Mesothelial cell of epicardium (in vitro differentiated cells): ENCODE results near the gene ADAMTS12. TPM values are rescaled to one million over a fixed set of nuclear protein-coding genes. Genes with fewer than 3 reads are reported as not detected.

ENCODE experiments used
- DNase-seq, 2 experiments: peaks; one replicate each; pipeline ENCODE4 v3.0.0; 2021; ENCODE audit warnings: low spot score in 2 of 2; ENCODE audit not compliant: unreplicated experiment in 2 of 2
- H3K27ac Mint-ChIP-seq: 2 replicates; pipeline ENCODE4 v1.8.0; 2021; ENCODE audit warnings: mixed read lengths
- H3K27me3 Mint-ChIP-seq: 2 replicates; pipeline ENCODE4 v1.8.0; 2021; ENCODE audit warnings: low read depth, mixed read lengths
- H3K36me3 Mint-ChIP-seq: 2 replicates; pipeline ENCODE4 v1.8.0; 2021; ENCODE audit warnings: mixed read lengths
- H3K4me1 Mint-ChIP-seq: 2 replicates; pipeline ENCODE4 v1.8.0; 2021; ENCODE audit warnings: mixed read lengths
- H3K4me3 Mint-ChIP-seq: 2 replicates; pipeline ENCODE4 v1.8.0; 2021; ENCODE audit warnings: mild to moderate bottlenecking, moderate library complexity, mixed read lengths
- H3K9me3 Mint-ChIP-seq: 2 replicates; pipeline ENCODE4 v1.8.0; 2021; ENCODE audit warnings: mixed read lengths
- total RNA-seq: library from RNA; stranded (reverse); gene quantifications from 3 replicates; pipeline ENCODE4 v1.2.1, GENCODE V29; 2021
- TF ChIP-seq, protein P1 (sequence below): fragments of 200-600 bp; sonication (generic); IDR thresholded peaks from one replicate; pipeline ENCODE4 v1.5.0; 2021; ENCODE audit warnings: antibody characterized with exemption; ENCODE audit not compliant: unreplicated experiment

ADAMTS12 gene
- total RNA-seq, 1 donor from 2014 or later = 14.0 TPM

DNA sequence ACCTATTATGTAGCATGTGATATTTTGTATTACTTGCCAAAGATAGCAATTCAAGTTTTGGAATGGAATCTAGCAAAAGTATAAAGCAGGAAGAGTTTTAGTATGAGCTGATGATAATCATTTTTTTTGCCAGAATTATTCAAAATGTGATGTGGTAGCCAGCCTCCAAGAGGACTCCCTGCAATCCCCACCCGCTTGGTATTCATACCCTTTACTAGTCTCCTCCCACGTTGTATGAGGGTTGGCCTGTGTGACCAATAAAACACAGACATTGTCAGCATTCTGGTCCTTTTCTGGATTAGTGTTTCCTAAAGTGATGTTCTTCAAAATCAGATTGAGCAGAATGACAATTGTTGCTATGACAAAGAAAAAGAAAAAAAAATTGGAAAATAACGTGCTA is 387.2 kb downstream of the ADAMTS12 start:
- TF ChIP-seq, protein P1, sequence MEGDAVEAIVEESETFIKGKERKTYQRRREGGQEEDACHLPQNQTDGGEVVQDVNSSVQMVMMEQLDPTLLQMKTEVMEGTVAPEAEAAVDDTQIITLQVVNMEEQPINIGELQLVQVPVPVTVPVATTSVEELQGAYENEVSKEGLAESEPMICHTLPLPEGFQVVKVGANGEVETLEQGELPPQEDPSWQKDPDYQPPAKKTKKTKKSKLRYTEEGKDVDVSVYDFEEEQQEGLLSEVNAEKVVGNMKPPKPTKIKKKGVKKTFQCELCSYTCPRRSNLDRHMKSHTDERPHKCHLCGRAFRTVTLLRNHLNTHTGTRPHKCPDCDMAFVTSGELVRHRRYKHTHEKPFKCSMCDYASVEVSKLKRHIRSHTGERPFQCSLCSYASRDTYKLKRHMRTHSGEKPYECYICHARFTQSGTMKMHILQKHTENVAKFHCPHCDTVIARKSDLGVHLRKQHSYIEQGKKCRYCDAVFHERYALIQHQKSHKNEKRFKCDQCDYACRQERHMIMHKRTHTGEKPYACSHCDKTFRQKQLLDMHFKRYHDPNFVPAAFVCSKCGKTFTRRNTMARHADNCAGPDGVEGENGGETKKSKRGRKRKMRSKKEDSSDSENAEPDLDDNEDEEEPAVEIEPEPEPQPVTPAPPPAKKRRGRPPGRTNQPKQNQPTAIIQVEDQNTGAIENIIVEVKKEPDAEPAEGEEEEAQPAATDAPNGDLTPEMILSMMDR = no peak
- no peak overlapping the region for H3K4me3 Mint-ChIP-seq
- H3K36me3 Mint-ChIP-seq = no peaks in the 10 kb centered on the region
- H3K4me1 Mint-ChIP-seq = no peaks in the 10 kb centered on the region
- no peaks in the 10 kb centered on the region for H3K27me3 Mint-ChIP-seq
- DNase-seq = no peak
- H3K9me3 Mint-ChIP-seq = peaks cover 4% of the 10 kb centered on the region
- H3K27ac Mint-ChIP-seq = no peak overlapping the region

DNA sequence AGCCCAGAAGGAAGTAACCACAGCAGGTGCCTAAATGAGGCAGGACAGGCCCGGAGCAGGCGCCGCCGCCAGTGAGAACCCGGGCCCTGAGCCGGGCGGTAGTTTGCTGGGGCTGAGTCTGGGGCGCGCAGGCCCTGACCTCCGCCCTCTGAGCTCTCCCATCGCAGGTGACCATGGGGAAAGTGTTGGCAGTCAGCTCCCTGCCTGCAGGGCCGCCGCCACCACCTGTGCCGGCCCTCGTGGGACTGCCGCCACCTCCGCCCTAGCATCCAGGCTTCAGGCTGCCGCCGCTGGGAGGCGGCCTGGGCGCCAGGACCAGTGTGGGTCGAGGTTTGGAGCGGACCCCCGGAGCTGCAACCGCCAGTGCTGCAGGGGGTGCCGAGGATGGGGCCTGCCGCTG is 389.9 kb downstream of the ADAMTS12 start:
- Mint-ChIP-seq H3K36me3 (no peaks in the 10 kb centered on the region), H3K27ac (no peak overlapping the region), H3K4me1 (no peaks in the 10 kb centered on the region), H3K4me3 (no peak overlapping the region), H3K27me3 (no peaks in the 10 kb centered on the region), H3K9me3 (peaks cover 4% of the 10 kb centered on the region)
- TF ChIP-seq, protein P1 = no peak
- no peak for DNase-seq

DNA sequence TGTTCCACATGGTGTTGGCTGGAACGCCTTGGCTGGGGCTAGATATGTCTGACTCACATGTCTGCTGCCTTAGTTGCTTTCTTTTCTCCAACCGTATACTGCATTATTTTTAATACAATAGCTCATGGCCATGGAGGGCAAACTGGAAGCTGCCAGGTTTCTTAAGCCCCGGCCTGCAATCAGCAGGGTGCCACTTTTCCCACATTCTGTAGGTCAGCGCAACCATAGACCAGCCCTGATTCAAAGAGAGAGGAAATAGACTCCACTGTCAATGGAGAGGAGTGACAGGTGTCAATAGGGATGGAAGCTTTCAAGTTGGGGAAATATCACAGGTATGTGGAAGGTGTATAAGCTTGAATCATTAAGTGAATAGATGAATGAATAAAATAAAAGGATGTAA is 390.5 kb downstream of the ADAMTS12 start:
- TF ChIP-seq, protein P1 = no peak
- H3K27ac Mint-ChIP-seq = no peak overlapping the region
- DNase-seq = no peak
- H3K4me1 Mint-ChIP-seq = no peaks in the 10 kb centered on the region
- no peaks in the 10 kb centered on the region for H3K9me3 Mint-ChIP-seq
- no peak overlapping the region for H3K4me3 Mint-ChIP-seq
- no peaks in the 10 kb centered on the region for H3K27me3 Mint-ChIP-seq
- H3K36me3 Mint-ChIP-seq = no peaks in the 10 kb centered on the region

DNA sequence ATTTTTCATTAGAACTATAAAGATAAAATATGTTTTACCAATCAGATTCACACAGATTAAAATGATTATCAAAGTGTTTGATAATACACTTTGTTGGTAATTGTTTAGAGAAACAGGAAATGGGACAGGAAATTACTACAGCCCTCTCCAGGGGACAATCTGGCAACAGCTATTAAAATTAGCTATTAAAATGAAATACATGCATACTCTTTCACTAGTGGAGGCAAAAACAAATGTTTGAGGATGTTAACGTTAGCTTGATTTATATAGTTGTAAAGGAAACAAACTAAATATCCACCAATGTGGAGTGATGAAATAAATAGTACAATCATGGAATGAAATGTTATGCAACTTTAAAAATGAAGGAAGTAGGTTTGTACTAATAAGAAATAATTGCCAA is 397.3 kb downstream of the ADAMTS12 start:
- DNase-seq = no peak
- Mint-ChIP-seq H3K27ac (no peak overlapping the region), H3K9me3 (no peaks in the 10 kb centered on the region), H3K4me1 (no peaks in the 10 kb centered on the region), H3K27me3 (no peaks in the 10 kb centered on the region), H3K36me3 (no peaks in the 10 kb centered on the region), H3K4me3 (no peak overlapping the region)
- TF ChIP-seq, protein P1 = no peak

DNA sequence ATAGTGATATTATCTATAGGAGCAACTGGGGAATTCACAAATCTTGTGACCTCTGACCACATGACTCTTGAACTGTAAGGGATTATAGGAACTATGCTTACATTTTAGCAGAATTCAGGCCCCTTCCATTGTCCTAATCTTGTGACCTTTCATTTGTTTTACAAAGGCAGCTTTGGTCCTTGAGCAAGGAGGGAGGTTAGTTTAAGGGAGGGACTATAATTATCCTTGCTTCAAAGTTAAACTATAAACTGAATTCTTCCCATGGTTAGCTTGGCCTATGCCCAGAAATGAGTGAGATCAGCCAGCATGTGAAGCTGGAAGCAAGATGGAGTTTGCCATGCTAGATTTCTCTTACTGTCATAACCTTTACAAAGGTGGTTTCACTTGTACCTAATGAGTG is 399.8 kb downstream of the ADAMTS12 start:
- H3K9me3 Mint-ChIP-seq = no peaks in the 10 kb centered on the region
- H3K4me3 Mint-ChIP-seq = no peak overlapping the region
- DNase-seq = no peak
- no peaks in the 10 kb centered on the region for H3K27me3 Mint-ChIP-seq
- TF ChIP-seq, protein P1 = no peak
- no peaks in the 10 kb centered on the region for H3K4me1 Mint-ChIP-seq
- H3K27ac Mint-ChIP-seq = no peak overlapping the region
- H3K36me3 Mint-ChIP-seq = no peaks in the 10 kb centered on the region

DNA sequence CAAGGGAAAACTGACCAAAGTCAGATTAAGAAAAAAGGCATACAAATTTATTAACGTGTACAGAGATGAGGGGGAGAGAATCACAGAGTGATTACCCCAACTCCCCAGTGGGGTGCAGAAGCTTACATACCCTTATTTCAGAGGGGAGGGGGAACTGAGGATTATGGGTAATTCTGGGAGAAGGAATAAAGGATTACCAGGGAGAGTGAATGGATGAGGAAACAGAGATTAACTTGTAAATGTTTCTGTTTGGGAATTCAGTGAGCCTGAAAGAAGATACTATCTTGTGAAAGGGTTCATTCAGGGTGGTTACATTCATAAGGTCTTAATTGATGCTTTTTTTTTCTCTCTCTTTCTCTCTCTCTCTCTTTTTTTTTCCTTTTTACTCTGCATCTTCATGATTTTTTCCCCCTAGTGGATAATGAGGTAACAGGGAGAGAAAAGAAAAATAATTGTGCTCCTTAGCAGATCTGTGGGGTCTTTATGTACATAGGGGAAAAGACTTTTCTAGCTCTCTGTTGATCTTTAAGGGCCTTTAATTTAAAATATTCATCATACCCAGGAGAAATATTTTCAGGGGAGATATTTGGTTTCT is 401.6 kb downstream of the ADAMTS12 start:
- Mint-ChIP-seq H3K27me3 (no peaks in the 10 kb centered on the region), H3K36me3 (no peaks in the 10 kb centered on the region), H3K4me1 (no peaks in the 10 kb centered on the region), H3K27ac (no peak overlapping the region), H3K4me3 (no peak overlapping the region), H3K9me3 (no peaks in the 10 kb centered on the region)
- TF ChIP-seq, protein P1 = peak; percentile 40
- no peak for DNase-seq
